KBM-7 (cell line): ENCODE results near the gene EYS.

Source experiments
- DNase-seq: peaks from one replicate; pipeline ENCODE4 v3.0.0-alpha.2; 2015
- in situ Hi-C: fragments of 300-500 bp; cut with MboI; formaldehyde crosslinking; loops from 2 replicates; pipeline ENCODE4 v1.14.3; 2020; ENCODE audit warnings: low sequenced_read_pairs, low pct_unique_long_range_greater_than_20kb, mixed read lengths

Gene EYS

DNA sequence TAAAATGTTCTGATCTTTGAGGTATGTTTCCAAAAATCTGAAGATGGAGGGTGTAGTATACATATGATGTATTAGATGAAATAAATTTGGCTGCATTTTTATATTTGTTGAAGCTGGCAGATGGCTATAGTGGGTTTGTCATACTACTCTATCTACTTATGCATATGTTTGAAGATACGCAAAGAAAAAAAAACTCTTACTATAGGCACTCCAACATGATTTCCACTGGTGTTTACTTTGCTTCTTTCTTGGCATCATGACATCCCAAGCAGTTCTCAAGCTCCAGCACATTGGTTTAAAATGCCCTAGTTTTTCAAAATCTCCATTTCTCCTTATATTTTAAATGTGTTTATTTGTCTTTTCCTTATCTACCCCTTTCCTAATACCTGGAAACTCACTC, 1359.6 kb downstream of the EYS start:
- DNase-seq = no peak
- in situ Hi-C loops = no loop called here

DNA sequence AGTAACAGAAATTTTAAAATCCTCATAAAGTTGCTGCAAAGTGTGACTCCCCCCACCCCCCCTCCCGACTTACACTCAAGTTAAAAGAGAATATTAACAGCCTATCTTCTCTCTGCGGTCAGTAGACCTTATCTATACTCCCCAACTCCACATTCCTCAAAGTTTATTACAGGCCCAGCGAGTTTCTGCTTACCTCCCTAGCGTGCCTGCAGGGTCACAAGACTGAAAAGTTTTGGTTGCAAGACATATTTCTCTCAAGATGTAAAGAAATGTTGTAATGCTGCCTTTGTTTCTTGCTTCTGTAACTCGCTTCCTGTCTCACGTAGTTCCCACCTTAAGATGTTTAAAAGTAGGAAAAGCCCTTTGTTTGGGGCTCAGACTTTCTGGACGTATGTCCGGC, 1371.8 kb downstream of the EYS start:
- in situ Hi-C loops = no loop called here
- no peak for DNase-seq

- in situ Hi-C loops = no loop called here
- no peak for DNase-seq
These were observed 1372.4 kb downstream of the EYS start for GRCh38 chr6:64334636-64335035.

GRCh38 chr6:64330694-64331307, 1376.2 kb downstream of the EYS start:
- in situ Hi-C loops = no loop called here

GRCh38 chr6:64326939-64327338, 1380.1 kb downstream of the EYS start:
- no peak for DNase-seq
- in situ Hi-C loops = no loop called here

More at GRCh38 chr6:64330694-64331307, 1376.2 kb downstream of the EYS start:
- peak; percentile 61 for DNase-seq

DNA sequence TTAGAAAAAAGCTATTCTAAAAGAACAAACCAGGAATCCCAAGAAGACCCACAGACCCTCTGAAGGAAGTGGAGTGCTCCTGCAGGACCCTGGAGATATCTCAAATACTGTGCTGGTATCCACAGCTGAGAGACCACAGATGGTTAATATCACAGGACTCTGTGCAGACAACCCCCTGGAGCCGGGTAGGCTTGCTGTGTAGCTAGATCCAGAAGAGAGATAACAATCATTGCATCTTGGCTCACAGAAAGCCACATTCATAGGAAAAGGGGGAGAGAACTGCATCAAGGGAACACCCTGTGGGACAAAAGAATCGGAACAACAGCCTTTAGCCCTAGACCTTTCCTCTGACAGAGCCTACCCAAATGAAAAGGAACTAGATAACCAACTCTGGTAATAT, 1381.9 kb downstream of the EYS start:
- no peak for DNase-seq
- in situ Hi-C loops = no loop called here

GRCh38 chr6:64310214-64310613, 1396.8 kb downstream of the EYS start:
- in situ Hi-C loops = no loop called here
- DNase-seq = no peak

- DNase-seq = no peak
- in situ Hi-C loops = no loop called here
These were observed 1405.5 kb downstream of the EYS start for GRCh38 chr6:64301307-64302236.

GRCh38 chr6:64299176-64299575, 1407.8 kb downstream of the EYS start:
- in situ Hi-C loops = no loop called here
- DNase-seq = no peak

DNA sequence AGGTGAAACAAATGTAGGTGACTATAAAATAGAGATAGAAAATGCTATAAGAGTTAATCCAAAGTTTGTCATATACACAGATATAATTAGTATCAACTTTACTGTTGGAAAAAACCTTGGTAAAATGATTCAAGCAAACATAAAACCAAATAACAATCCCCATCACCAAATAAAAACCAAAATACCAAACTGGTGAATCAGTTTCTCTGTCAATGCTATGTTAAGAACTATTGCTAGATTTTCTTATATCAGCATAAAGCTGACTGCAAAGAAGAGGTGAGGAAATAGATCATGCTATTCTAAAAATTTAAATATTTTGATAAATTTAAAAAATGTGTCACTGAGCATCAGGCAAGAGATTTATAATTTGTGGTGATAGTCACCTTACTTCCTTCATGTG, 1413.0 kb downstream of the EYS start:
- no peak for DNase-seq
- in situ Hi-C loops = no loop called here

GRCh38 chr6:64293298-64293697, 1413.7 kb downstream of the EYS start:
- in situ Hi-C loops = no loop called here
- DNase-seq = no peak

GRCh38 chr6:64290867-64291266, 1416.2 kb downstream of the EYS start:
- in situ Hi-C loops = no loop called here
- DNase-seq = no peak

- in situ Hi-C loops = no loop called here
- DNase-seq = no peak
These were observed 1417.1 kb downstream of the EYS start for GRCh38 chr6:64289931-64290330.

GRCh38 chr6:64288351-64288750, 1418.7 kb downstream of the EYS start:
- peak; percentile 26 for DNase-seq
- in situ Hi-C loops = no loop called here

GRCh38 chr6:64281167-64281566, 1425.9 kb downstream of the EYS start:
- no peak for DNase-seq
- in situ Hi-C loops = no loop called here

- peak; percentile 49 for DNase-seq
- in situ Hi-C loops = no loop called here
These were observed 1426.5 kb downstream of the EYS start for GRCh38 chr6:64280569-64280968.

- in situ Hi-C loops = no loop called here
- no peak for DNase-seq
These were observed 1436.9 kb downstream of the EYS start for GRCh38 chr6:64270083-64270482.

GRCh38 chr6:64266351-64266821, 1440.6 kb downstream of the EYS start:
- in situ Hi-C loops = no loop called here

GRCh38 chr6:64263778-64264177, 1443.2 kb downstream of the EYS start:
- DNase-seq = no peak
- in situ Hi-C loops = no loop called here

More at GRCh38 chr6:64266351-64266821, 1440.6 kb downstream of the EYS start:
- DNase-seq = no peak

DNA sequence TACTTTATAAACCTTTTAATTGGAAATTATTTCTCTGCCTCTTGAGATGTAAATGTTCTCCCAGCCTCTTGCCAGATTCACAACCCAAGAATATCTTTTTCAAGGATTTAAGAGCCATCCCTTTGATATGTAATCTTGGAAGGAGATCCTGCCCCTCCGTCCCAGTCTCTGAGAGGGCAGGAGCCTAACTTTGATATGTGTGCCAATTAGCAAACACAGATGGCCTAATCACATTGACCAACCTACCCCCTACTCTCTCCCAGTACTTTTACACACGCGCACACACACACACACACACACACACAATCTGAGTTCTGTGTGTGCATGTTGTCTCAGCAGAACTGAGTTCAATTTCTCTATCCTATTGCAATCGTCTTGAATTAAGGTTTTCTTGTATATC, 1447.7 kb downstream of the EYS start:
- no peak for DNase-seq
- in situ Hi-C loops = no loop called here
